Superior temporal gyrus (tissue), 1 donor: ENCODE measurements around the gene MRPL4.

Source experiments
- DNase-seq: peaks from one replicate; pipeline ENCODE4 v3.0.0-alpha.2; 2016; ENCODE audit errors: extremely low spot score

The MRPL4 gene

GRCh38 chr19:10288662-10289166 lies 36.7 kb downstream of the MRPL4 start:
- no peak for DNase-seq

- DNase-seq: peak; percentile 36
Observed at GRCh38 chr19:10289167-10289835, 37.3 kb downstream of the MRPL4 start.

GRCh38 chr19:10289836-10290356 lies 37.9 kb downstream of the MRPL4 start, which contains the start of gene ICAM5:
Gene ICAM5 (plus strand): TSS chr19:10289952. CDS start chr19:10290044, 92 bp downstream.
- DNase-seq: no peak

GRCh38 chr19:10290357-10290875 lies 38.4 kb downstream of the MRPL4 start:
- DNase-seq: no peak

- DNase-seq: no peak
Observed at GRCh38 chr19:10290876-10291553, 39.0 kb downstream of the MRPL4 start.

GRCh38 chr19:10291554-10292205 lies 39.7 kb downstream of the MRPL4 start:
- DNase-seq: no peak

GRCh38 chr19:10292206-10292788 lies 40.3 kb downstream of the MRPL4 start:
- no peak for DNase-seq

GRCh38 chr19:10292789-10293636 lies 41.0 kb downstream of the MRPL4 start:
- no peak for DNase-seq

GRCh38 chr19:10293637-10294367 lies 41.8 kb downstream of the MRPL4 start:
- DNase-seq: no peak

GRCh38 chr19:10294368-10294697 lies 42.3 kb downstream of the MRPL4 start:
- DNase-seq: no peak

GRCh38 chr19:10295305-10295846 lies 43.4 kb downstream of the MRPL4 start:
- no peak for DNase-seq

GRCh38 chr19:10295847-10296591 lies 44.0 kb downstream of the MRPL4 start:
- no peak for DNase-seq

GRCh38 chr19:10299545-10300458 lies 47.8 kb downstream of the MRPL4 start:
- no peak for DNase-seq

GRCh38 chr19:10305139-10305806 lies 53.3 kb downstream of the MRPL4 start:
- DNase-seq: no peak

- no peak for DNase-seq
Observed at GRCh38 chr19:10306327-10306726, 54.3 kb downstream of the MRPL4 start.

GRCh38 chr19:10309423-10309822 lies 57.4 kb downstream of the MRPL4 start, which contains the start of gene ZGLP1:
Gene ZGLP1 (minus strand): TSS chr19:10309815.
- no peak for DNase-seq
